ENCODE data around the gene MAP7. TPM values are rescaled to one million over a fixed set of nuclear protein-coding genes. Genes with fewer than 3 reads are reported as not detected.

The MAP7 gene
- total and polyA plus RNA-seq, 2 of the 13 experiments (the other 11 are each of a cell fraction or from before 2014, with no cell fraction given): 0.04 TPM; not detected in 1

GRCh38 chr6:136571496-136571895 is 21.3 kb upstream of the MAP7 start:
- ATAC-seq (no peak), DNase-seq (ENCODE audit: low spot score) (no peak), FAIRE-seq (no peak)
- H4K20me1 ChIP-seq (ENCODE audit: insufficient read depth, low read length): no peaks in the 10 kb centered on the region
- no peak overlapping the region for H2AFZ ChIP-seq (ENCODE audit: low read length)
- in situ Hi-C loops (cut with HindIII; ENCODE audit: extremely low pct_ligation_motif_present, low pct_unique_long_range_greater_than_20kb): no loop called here
- H3K79me2 ChIP-seq (ENCODE audit: insufficient read depth, low read length): no peaks in the 10 kb centered on the region
- no peak overlapping the region for H3K4me3 ChIP-seq (replicated peaks in 1 of 3; ENCODE audit: insufficient read depth in 1 of 3, low read depth in 2 of 3, low read length in 3 of 3)
- ChIA-PET CTCF (ENCODE audit: low intra/inter-chr PET ratio, low total read pairs) (no interaction called here), POLR2A (no interaction called here)
- no peaks in the 10 kb centered on the region for H3K4me1 ChIP-seq (ENCODE audit: insufficient read depth, low read length)
- H3K9ac ChIP-seq (ENCODE audit: insufficient read depth, low read depth, low read length): no peak overlapping the region
- peaks cover 16% of the 10 kb centered on the region; the same call in 1 of the 2 replicates for H3K9me3 ChIP-seq (ENCODE audit: low read length)
- H3K27me3 ChIP-seq (ENCODE audit: control insufficient read depth in 1 of 2, insufficient read depth in 2 of 2, low read length in 2 of 2): no peaks in the 10 kb centered on the region
- intact Hi-C loops (cut with micrococcal nuclease; ENCODE audit: unreplicated experiment): no loop called here
- no peak overlapping the region for H3K27ac ChIP-seq (ENCODE audit: extremely low read length, insufficient read depth, low read length)
- H3K36me3 ChIP-seq (replicated peaks in 1 of 2; ENCODE audit: control insufficient read depth in 1 of 2, insufficient read depth in 2 of 2, low read length in 2 of 2): no peaks in the 10 kb centered on the region
- H3K4me2 ChIP-seq (ENCODE audit: low read depth, low read length): no peak overlapping the region
- no TSS peak for BruUV-seq (replicated peaks)
- TF ChIP-seq ZKSCAN1 (IDR thresholded peaks at IDR 0.05; ENCODE audit: low read length) (no peak), TIGD3 (CRISPR knock-in tag; IDR thresholded peaks at IDR 0.05; ENCODE audit: borderline replicate concordance) (no peak), TBX3 (IDR thresholded peaks at IDR 0.05; ENCODE audit: borderline replicate concordance) (no peak), ZNF749 (CRISPR knock-in tag; IDR thresholded peaks at IDR 0.05; ENCODE audit: borderline replicate concordance) (no peak), ADNP (CRISPR knock-in tag; IDR thresholded peaks at IDR 0.05) (no peak), GTF3A (CRISPR knock-in tag; conservative IDR thresholded peaks at IDR 0.05) (no peak), CAMTA2 (CRISPR knock-in tag; IDR thresholded peaks at IDR 0.05; ENCODE audit: borderline replicate concordance) (no peak), FOXJ3 (CRISPR knock-in tag; IDR thresholded peaks at IDR 0.05; ENCODE audit: borderline replicate concordance) (no peak), YEATS4 (CRISPR knock-in tag; IDR thresholded peaks at IDR 0.05; ENCODE audit: borderline replicate concordance) (no peak), TSC22D2 (CRISPR knock-in tag; IDR thresholded peaks at IDR 0.05; ENCODE audit: borderline replicate concordance) (no peak), ZNF652 (CRISPR knock-in tag; IDR thresholded peaks at IDR 0.05; ENCODE audit: borderline replicate concordance, low read depth) (no peak), ELK4 (CRISPR knock-in tag; IDR thresholded peaks at IDR 0.05; ENCODE audit: borderline replicate concordance) (no peak), SP140L (CRISPR knock-in tag; IDR thresholded peaks at IDR 0.05; ENCODE audit: borderline replicate concordance) (no peak), ZNF337 (CRISPR knock-in tag; IDR thresholded peaks at IDR 0.05; ENCODE audit: borderline replicate concordance, low read depth) (no peak), PRPF4 (IDR thresholded peaks at IDR 0.05; ENCODE audit: low read depth, low read length, poor library complexity, severe bottlenecking) (no peak)
- TF ChIP-seq, protein P1, sequence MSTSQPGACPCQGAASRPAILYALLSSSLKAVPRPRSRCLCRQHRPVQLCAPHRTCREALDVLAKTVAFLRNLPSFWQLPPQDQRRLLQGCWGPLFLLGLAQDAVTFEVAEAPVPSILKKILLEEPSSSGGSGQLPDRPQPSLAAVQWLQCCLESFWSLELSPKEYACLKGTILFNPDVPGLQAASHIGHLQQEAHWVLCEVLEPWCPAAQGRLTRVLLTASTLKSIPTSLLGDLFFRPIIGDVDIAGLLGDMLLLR (CRISPR knock-in tag; IDR thresholded peaks at IDR 0.05): no peak

All from HepG2 (cell line).